Testis (tissue), 2 donors: ENCODE measurements around the gene SEMA3E.

Source experiments
- POLR2A ChIP-seq: fragments of 450-650 bp; IDR thresholded peaks from one replicate; pipeline ENCODE4 v1.6.1; 2017; ENCODE audit warnings: antibody characterized with exemption, mild to moderate bottlenecking, moderate library complexity
- TF ChIP-seq, protein P1 (sequence below), 3 experiments: fragments of 450-650 bp in 2 of 3; fragments of 200-600 bp in 1 of 3; sonication (generic) in 1 of 3; IDR thresholded peaks; one replicate each; pipeline ENCODE4 v1.5.1; 2016 to 2019; ENCODE audit warnings: antibody characterized with exemption in 3 of 3, mild to moderate bottlenecking in 2 of 3, moderate library complexity in 1 of 3

GRCh38 chr7:83611776-83612175 is 37.2 kb downstream of the SEMA3E start:
- TF ChIP-seq, protein P1, sequence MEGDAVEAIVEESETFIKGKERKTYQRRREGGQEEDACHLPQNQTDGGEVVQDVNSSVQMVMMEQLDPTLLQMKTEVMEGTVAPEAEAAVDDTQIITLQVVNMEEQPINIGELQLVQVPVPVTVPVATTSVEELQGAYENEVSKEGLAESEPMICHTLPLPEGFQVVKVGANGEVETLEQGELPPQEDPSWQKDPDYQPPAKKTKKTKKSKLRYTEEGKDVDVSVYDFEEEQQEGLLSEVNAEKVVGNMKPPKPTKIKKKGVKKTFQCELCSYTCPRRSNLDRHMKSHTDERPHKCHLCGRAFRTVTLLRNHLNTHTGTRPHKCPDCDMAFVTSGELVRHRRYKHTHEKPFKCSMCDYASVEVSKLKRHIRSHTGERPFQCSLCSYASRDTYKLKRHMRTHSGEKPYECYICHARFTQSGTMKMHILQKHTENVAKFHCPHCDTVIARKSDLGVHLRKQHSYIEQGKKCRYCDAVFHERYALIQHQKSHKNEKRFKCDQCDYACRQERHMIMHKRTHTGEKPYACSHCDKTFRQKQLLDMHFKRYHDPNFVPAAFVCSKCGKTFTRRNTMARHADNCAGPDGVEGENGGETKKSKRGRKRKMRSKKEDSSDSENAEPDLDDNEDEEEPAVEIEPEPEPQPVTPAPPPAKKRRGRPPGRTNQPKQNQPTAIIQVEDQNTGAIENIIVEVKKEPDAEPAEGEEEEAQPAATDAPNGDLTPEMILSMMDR (IDR thresholded peaks at IDR 0.05), result no peak
- no peak for TF ChIP-seq POLR2A
